ENCODE measurements around the gene ZNF655.
"Not testable (repeated sequence)": the region's sequence is repeated elsewhere in the genome, so short reads cannot be mapped to it uniquely, and the experiment has no call there.

The ZNF655 gene

GRCh38 chr7:99560834-99561736, 2.6 kb downstream of the ZNF655 start:
- DNase-seq (ENCODE audit: low read depth) = no peak

DNA sequence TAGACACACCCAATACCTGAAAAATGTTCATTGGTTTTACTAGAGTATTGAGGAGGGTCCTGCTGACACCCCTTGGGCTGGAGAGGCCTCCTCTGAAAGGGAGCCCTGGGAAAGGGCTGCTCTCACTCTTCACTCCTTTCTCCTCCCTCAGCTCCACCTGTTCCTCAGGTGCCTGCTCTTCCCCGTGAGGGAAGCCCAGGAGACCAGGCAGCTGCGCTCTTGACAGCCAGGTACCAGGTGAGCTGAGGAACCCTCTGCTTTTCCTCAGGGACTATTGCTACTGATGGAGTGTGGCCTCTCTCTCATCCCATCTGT, 3.3 kb downstream of the ZNF655 start:
- no peak for DNase-seq (ENCODE audit: low read depth)

DNA sequence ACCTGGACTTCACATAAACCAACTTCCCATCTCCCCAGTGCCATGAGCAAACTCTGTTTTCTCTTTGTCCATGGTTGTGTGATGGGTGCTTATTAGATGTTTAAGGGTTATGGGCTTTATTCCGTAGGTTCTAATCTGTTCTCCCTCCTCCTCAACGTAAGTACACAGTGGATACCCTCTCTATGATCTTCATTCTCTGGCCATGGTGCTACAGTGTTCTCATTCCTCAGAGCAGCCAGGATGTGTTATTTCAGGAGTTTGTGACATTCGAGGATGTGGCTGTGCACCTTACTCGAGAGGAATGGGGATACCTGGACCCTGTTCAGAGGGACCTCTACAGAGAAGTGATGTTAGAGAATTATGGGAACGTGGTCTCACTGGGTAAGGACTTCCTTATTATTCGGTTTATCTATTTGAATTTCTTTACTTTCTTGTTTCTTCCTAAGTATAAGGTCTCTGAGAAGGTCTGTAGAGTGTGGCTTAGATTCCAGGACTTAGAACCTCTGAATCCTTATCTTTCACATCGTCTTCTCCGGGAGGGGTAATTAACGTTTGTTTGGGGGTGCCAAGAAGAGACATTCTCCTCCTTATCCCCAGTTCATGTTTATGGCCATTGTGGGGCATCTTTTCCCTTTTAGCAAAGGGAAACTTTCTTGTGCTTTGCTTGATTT, 3.8 kb downstream of the ZNF655 start:
- DNase-seq (ENCODE audit: low read depth) = no peak

DNA sequence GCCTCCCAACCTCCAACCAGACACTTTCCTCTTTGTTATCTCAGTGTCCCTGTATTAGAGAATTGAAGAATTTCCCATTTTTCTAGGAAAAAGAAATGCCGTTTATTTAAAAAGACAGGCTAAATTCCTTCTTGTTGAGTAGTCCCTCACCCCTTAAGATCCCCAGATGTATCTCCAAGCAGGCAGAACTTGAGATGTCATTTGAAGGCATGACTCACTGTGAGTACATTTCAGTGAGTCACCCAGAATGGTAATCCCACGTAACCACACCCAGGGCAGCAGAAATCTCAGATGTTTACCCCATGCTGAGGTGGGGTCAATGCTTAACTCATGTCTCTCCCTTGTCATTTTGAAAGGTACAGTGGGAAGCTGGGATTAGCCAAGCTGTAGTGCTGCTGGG, 4.4 kb downstream of the ZNF655 start:
- DNase-seq (ENCODE audit: low read depth) = peak; percentile 33

DNA sequence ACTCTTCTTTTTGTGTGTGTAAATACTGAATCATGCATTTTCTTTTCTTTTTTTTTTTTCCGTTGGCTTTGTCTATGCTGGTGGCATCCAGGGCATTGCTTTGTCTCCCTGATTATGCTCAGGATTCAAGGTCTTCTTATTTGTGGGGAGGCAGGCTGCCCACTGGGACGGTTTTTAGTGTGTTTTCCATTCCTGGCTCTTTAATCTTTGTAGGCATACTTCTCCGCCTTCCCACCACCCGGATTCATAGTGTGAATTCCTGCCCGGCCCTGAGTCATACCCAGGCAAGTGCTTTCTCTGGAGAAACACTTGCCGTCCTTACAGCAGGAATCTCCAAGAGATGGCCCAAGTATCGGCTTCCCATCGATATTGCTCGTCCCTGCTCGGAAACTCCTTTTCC, 5.2 kb downstream of the ZNF655 start:
- DNase-seq (ENCODE audit: low read depth) = no peak

DNA sequence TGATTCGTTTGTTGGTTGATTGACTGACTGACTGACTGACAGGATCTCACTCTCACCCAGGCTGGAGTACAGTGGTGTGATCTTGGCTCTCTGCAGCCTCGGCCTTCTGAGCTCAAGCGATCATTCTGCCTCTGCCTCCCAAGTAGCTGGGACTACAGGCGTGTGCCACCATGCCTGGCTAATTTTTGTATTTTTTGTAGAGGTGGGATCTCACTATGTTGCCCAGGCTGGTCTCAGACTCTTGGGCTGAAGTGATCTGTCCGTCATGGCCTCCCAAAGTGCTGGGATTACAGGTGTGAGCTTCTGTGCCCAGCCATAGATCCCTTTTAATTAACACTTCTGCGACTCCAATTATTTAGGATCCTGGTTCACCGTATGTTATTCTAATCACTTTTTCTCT, 10.3 kb downstream of the ZNF655 start:
- DNase-seq (ENCODE audit: low read depth) = not testable (repeated sequence)

DNA sequence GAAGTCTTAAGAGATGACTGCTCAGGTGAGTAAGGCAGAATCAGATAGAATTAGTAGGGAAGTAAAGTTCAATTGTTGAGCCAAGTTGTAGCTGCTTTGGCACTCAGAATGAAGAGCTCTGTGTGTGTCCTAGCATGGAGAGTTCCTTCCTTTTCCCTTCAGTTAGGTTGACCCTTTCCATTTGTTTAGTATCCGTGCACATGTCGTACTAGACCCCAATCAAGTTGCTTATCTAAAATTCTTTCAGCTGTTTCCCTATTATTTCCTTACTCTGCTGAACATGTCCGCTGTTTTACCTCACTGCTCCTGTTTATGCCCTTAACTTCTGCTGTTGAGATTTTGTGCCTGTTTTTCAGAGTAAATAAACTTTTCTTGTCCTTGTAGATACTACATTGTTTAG, 13.3 kb downstream of the ZNF655 start:
- DNase-seq (ENCODE audit: low read depth) = no peak

GRCh38 chr7:99573257-99573656, 14.8 kb downstream of the ZNF655 start:
- no peak for DNase-seq (ENCODE audit: low read depth)

- DNase-seq (ENCODE audit: low read depth) = no peak
Measured at GRCh38 chr7:99576251-99576650, 17.8 kb downstream of the ZNF655 start.

DNA sequence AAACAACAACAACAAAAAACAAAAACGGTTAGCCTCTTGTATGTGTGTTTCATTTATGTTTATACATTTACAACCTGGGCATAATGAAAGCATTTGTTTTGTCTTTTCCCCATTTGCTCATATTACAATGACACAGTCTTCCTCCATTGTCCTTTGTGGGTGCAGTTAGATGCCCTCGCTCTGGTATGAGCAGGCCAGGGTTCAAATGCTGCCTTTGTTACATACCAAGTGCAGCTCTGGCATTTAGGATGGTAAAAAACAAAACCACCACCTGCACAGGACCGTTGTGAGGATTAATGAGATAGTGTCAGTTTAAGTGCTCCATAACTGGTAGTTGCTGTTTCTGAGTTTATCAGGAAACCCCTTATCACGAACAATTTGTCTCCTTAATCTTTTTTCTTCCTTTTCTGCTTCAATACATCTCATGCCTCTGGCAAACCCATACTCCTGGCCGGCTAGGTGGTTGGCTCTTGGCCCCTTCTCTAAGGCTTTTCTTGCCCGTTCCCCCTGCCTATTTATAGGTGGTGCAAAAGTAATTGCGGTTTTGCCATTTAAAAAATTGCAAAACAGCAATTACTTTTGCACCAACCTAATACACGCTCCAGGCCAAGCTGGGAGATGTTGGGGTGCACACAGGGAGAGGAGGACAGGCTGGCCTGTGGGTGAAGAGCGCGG, 21.0 kb downstream of the ZNF655 start:
- DNase-seq (ENCODE audit: low read depth) = no peak

DNA sequence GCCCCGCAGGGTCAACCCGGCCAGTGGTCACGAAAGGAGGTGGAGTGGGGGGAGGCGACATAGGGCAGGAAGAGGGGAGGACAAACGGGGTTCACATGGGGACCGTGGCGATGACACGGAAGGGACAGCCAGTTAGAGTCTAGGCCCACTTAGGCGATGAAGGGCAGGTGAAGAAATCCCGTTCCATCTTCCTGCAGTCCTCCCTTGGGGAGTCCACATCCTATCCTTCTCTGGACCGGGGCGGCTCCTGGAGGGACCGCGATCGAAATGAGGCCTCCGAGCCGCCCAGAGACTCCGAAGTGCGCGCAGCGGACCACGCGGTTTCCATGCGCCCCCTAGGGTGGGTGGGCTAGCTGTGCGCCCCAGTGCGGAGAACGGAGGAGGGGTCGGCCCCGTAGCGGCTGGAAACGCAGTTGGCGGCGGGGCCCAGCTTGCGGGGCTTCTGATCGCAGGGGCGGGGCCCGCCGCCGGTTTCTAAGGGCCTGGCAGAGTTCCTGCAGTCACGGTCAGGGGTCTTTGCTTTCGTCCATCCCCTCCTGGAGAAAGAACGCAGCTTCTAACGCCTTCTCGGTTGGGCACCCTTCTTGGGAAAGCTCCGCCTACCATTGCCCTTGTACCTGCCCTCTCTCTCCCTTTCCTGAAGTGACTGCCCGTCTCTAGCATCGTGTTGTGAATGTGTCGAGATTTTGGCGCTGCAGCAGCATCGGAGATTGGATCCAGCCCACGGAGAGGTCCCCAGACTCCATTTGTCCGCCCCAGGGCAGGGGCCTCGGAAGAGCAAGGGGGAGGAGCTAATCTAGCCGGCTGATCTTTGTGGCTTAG, 21.7 kb downstream of the ZNF655 start:
- peak; percentile 58 for DNase-seq (ENCODE audit: low read depth)

- not testable (repeated sequence) for DNase-seq (ENCODE audit: low read depth)
Measured at GRCh38 chr7:99580778-99581332, 22.4 kb downstream of the ZNF655 start.

GRCh38 chr7:99588868-99589267, 30.4 kb downstream of the ZNF655 start:
- DNase-seq (ENCODE audit: low read depth) = no peak

DNA sequence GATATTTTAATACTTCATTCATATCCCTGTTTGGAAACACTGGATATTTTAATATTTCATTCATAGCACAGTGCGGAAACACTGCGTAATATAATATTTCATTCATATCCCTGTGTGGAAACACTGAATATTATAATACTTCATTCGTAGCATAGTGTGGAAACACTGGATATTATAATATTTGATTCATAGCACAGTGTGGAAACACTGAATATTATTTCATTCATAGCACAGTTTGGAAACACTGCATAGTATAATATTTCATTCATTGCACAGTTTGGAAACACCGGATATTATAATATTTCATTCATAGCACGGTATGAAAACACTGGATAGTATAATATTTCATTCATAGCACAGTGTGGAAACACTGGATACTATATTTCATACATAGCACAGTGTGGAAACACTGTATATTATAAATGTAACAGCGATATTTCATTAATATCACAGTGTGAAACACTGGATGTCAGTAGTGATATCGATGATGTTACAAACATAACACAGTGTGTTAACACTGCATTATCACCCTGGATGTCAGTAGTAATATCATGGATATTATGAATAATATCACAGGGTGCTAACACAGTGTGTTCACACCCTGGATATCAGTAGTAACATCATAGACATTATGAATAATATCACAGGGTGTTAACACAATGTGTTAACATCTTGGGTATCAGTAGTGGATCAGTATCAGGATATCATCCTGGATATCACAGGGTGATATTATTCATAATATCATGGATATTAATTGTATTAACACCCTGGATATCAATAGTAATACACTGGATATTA, 36.7 kb downstream of the ZNF655 start:
- no peak for DNase-seq (ENCODE audit: low read depth)

- DNase-seq (ENCODE audit: low read depth) = no peak
Measured at GRCh38 chr7:99596408-99596955, 38.0 kb downstream of the ZNF655 start.

- DNase-seq (ENCODE audit: low read depth) = no peak
Measured at GRCh38 chr7:99597762-99598501, 39.5 kb downstream of the ZNF655 start, which contains the start of gene TMEM225B. TMEM225B (plus strand) TSS chr7:99598267; CDS start chr7:99604389, 6,122 bp downstream.

- no peak for DNase-seq (ENCODE audit: low read depth)
Measured at GRCh38 chr7:99599836-99600235, 41.4 kb downstream of the ZNF655 start.

DNA sequence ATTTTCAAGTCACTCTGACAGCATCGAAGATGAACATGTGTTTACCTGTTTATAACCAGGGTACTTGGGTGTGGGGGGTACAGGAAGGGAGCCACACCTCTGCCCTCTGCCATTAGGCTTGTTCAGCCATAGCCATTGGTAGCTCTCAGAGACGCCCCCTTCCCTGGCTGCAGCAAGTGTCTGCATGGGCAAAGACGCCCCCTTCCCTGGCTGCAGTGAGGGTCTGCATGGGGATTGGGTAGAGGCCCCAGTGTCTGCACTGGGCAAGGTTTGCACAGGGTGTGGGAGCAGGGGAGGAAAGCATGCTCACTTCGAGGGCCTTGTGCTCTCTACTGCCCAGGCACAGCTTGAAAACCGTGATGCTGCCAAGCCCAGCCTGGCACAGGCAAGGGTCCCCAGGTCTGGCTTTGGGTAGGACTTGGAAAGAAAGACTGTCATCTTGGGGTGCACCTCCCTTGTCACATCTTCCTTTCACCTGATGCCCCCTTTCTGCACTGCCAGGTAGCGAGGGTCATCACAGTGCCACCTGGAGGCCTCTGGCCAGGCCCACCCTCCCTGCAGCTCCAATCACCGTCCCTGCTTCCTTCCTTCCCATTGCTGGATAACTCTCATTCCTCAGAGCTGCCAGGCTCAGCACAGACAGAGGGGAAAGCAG, 43.3 kb downstream of the ZNF655 start:
- no peak for DNase-seq (ENCODE audit: low read depth)

- DNase-seq (ENCODE audit: low read depth) = no peak
Measured at GRCh38 chr7:99605527-99605926, 47.1 kb downstream of the ZNF655 start.
